ENCODE measurements around the gene CSRNP3.

CSRNP3 gene

DNA sequence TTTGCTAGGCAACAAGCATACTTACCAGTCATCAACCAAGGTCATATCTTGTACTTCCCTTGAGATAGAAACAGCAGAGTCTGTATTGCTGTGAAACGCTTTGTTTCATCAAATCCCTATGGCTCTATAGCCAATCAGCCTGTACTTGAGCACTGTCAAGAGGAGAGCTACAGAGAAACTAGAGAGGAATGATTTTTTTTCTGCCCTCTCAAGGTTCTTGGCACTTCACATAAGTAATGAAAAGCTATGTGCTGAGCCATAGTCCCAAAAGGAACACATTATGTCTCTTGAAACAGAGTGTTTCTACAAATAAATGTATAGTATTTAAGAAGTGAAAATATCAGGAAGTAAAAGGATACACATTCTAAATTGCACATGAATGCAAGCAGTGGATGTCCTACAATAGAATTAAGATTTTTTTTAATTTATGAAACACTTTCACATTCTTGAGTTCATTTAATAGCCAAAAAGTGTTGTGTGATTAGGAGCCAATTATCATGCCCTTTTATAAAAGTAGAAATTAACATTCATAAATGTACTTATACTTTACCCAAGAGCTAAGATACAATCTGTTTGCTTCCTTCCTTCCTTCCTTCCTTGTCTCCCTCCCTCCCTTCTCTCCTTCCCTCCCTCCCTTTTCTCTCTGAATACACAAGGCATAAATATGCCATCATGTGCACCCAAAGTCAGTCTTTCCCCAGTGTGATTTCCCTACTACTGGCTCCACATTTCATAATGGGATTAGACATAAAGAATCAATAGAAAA lies 131.8 kb downstream of the CSRNP3 start:
- in situ Hi-C loops (cut with MboI; ENCODE audit: low pct_unique_long_range_greater_than_20kb, low sequenced_read_pairs, unreplicated experiment) = no loop called here
- TF ChIP-seq, protein P1, sequence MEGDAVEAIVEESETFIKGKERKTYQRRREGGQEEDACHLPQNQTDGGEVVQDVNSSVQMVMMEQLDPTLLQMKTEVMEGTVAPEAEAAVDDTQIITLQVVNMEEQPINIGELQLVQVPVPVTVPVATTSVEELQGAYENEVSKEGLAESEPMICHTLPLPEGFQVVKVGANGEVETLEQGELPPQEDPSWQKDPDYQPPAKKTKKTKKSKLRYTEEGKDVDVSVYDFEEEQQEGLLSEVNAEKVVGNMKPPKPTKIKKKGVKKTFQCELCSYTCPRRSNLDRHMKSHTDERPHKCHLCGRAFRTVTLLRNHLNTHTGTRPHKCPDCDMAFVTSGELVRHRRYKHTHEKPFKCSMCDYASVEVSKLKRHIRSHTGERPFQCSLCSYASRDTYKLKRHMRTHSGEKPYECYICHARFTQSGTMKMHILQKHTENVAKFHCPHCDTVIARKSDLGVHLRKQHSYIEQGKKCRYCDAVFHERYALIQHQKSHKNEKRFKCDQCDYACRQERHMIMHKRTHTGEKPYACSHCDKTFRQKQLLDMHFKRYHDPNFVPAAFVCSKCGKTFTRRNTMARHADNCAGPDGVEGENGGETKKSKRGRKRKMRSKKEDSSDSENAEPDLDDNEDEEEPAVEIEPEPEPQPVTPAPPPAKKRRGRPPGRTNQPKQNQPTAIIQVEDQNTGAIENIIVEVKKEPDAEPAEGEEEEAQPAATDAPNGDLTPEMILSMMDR (IDR thresholded peaks at IDR 0.05; ENCODE audit: extremely low read depth, insufficient read depth, missing control alignments) = no peak
- DNase-seq (ENCODE audit: low spot score) = no peak

DNA sequence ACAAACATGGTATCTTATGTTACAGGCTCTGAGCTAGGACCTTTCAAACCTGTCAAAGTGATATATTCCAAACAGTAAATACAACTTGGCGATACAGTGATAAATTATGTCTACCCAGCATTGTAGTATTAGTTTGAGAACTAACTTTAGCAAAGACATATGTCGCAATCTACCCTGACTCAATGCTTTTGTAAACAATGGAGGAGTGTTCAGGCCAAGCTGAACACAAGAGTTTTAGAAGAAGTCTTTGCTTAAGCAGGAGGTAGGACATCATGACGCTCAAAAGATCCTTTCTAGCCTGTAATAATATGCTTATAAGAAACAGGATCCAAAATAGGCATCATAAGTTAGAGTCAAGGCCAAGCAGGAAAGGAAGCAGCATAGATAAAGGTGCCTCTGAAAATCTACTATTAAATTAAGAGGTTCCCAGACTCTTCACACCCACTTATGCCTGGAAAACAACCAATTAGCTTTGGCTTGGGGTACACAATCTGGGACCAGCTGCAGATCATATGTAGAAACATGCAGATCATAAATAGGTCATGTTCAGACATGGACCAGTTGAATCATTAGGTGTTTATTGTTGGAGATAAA lies 132.5 kb downstream of the CSRNP3 start:
- in situ Hi-C loops (cut with MboI; ENCODE audit: low pct_unique_long_range_greater_than_20kb, low sequenced_read_pairs, unreplicated experiment) = no loop called here
- DNase-seq (ENCODE audit: low spot score) = no peak
- TF ChIP-seq, protein P1 (IDR thresholded peaks at IDR 0.05; ENCODE audit: extremely low read depth, insufficient read depth, missing control alignments) = no peak

DNA sequence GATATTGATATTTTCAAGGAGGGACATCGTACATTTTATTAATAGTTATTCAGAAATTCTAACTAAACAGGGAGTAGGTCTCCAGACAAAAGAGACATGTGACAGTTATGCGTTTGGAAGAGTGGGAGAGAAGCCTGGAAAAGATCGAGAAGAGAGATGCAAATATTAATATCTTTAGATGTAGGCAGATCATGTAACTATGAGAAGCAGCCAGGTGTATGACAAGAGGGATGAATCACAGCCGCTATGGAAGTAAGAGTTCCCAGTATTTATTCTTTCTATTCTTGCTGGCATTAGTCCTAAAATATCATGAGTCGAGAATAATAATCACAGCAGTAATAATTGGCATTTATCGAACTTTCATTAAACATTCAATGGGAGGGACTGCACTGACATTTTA lies 140.2 kb downstream of the CSRNP3 start:
- TF ChIP-seq, protein P1 (IDR thresholded peaks at IDR 0.05; ENCODE audit: extremely low read depth, insufficient read depth, missing control alignments) = no peak
- in situ Hi-C loops (cut with MboI; ENCODE audit: low pct_unique_long_range_greater_than_20kb, low sequenced_read_pairs, unreplicated experiment) = no loop called here
- DNase-seq (ENCODE audit: low spot score) = no peak

DNA sequence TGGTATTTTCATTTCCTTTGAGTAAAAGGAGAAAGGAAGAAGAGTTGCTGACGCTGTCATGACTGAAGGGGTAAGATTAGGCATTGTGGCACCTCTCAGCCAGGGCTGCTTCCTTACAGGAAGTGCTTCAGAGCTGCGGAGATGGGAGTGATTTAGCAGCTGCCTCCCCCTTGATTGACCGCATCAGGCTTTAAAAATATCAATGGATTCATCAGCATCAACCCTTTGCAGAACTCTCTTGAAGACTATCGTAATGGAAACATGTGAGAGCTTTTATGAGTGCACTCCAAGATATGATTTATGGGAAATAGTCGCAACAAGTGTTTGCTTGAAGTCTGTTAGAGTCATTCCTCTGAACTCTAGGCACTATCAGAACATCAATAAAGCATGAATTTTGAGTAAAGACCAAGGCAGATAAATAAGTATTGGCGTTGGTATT lies 141.1 kb downstream of the CSRNP3 start:
- TF ChIP-seq, protein P1 (IDR thresholded peaks at IDR 0.05; ENCODE audit: extremely low read depth, insufficient read depth, missing control alignments) = no peak
- no peak for DNase-seq (ENCODE audit: low spot score)
- in situ Hi-C loops (cut with MboI; ENCODE audit: low pct_unique_long_range_greater_than_20kb, low sequenced_read_pairs, unreplicated experiment) = no loop called here

DNA sequence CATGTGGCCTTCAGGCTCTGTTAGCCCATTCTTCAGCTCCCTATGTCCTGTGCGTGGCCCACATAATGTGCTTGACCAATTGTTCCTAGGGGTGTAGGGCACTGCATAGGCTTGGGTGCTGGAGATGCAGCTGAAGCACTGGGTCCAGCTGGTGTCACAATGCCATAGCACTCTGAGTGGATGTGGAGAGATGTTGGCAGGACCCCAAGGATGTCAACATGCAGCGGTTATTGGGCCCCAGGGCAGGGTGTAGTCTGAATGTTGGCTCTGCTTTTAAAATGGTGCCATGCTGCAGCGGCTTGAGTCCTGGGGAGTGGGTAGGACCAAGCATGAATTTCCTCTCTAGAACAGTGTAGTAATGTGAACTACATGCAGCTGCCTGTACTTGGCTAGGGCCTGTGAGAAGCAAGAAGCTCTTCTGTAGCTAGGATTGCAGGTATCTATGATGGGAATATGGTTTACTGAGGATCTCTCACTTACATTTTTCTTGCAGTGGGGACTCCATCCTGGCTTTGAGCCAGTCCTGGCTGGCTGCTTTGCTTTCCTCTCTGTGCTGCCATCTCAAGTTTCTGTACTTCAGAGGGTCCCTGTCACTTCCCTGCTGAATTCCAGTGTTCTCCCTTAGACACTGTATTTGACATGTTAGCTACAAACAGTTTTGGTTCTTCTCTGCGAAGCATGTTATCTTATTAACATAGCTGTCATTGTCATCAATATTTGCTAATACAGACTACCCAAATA lies 148.4 kb downstream of the CSRNP3 start:
- DNase-seq (ENCODE audit: low spot score) = no peak
- in situ Hi-C loops (cut with MboI; ENCODE audit: low pct_unique_long_range_greater_than_20kb, low sequenced_read_pairs, unreplicated experiment) = no loop called here
- TF ChIP-seq, protein P1 (IDR thresholded peaks at IDR 0.05; ENCODE audit: extremely low read depth, insufficient read depth, missing control alignments) = no peak

DNA sequence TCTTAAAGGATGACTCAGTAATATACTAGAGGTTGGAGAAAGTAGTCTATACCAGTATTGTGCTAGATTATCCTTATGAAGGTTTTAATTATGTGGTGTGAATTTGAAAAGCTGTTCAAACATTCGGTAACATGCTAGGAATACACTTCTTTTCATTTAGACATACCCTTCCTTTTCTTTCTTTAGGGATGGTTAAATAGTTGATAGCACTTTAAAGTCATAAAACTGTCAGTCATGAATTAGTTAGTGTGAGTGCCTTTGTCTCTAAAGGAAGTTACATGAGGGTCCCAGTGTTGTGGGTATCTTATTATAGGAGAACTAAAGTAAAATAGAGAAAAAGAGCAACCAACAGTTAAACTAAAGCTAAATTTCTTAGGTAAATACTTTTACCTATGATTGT lies 149.3 kb downstream of the CSRNP3 start:
- in situ Hi-C loops (cut with MboI; ENCODE audit: low pct_unique_long_range_greater_than_20kb, low sequenced_read_pairs, unreplicated experiment) = no loop called here
- TF ChIP-seq, protein P1 (IDR thresholded peaks at IDR 0.05; ENCODE audit: extremely low read depth, insufficient read depth, missing control alignments) = no peak
- DNase-seq (ENCODE audit: low spot score) = no peak
